HEK293 (cell line): ENCODE results near the gene KIF11.

ENCODE experiments used
- CTCF ChIA-PET: fragments of 350-600 bp; formaldehyde crosslinking; extraction: SDS; loops from one replicate; lab custom pipeline; 2021; ENCODE audit warnings: antibody characterized with exemption; lab: Yijun Ruan, JAX
- POLR2A ChIA-PET: fragments of 300-600 bp; formaldehyde crosslinking; extraction: SDS; loops from one replicate; lab custom pipeline; 2020; ENCODE audit warnings: antibody characterized with exemption, inconsistent platforms; lab: Yijun Ruan, JAX
- H3K27ac ChIP-seq: fragments of 200-500 bp; sonication (Bioruptor generic); 2 replicates; pipeline ENCODE4 v1.5.1; 2014; ENCODE audit warnings: low read depth, low read length, control low read depth, inconsistent platforms; ENCODE audit errors: extremely low read depth
- H3K36me3 ChIP-seq, 2 experiments: fragments of 200-500 bp in 1 of 2; sonication (Bioruptor generic) in 1 of 2; 1 replicate in 1 of 2; 2 replicates in 1 of 2; pipeline ENCODE4 v1.5.1; 2014 to 2017; ENCODE audit warnings: inconsistent platforms in 2 of 2, low read length in 2 of 2; ENCODE audit not compliant: control insufficient read depth in 2 of 2, insufficient read depth in 1 of 2
- H3K4me1 ChIP-seq: fragments of 200-500 bp; sonication (Bioruptor generic); 2 replicates; pipeline ENCODE4 v1.5.1; 2014; ENCODE audit warnings: mild to moderate bottlenecking, low read length, inconsistent platforms; ENCODE audit not compliant: control insufficient read depth, insufficient read depth
- H3K4me3 ChIP-seq: 2 replicates; pipeline ENCODE4 v1.5.1; 2011; ENCODE audit warnings: low read depth, mild to moderate bottlenecking, control low read depth, low read length, moderate library complexity
- H3K9me3 ChIP-seq: fragments of 200-500 bp; sonication (Bioruptor generic); 2 replicates; pipeline ENCODE4 v1.5.1; 2014; ENCODE audit warnings: low read depth, low read length, inconsistent platforms; ENCODE audit not compliant: control insufficient read depth, insufficient read depth
- BCL11B ChIP-seq: fragments of 450-650 bp; formaldehyde crosslinking; IDR thresholded peaks from 2 replicates; pipeline ENCODE4 v1.5.1; 2016; ENCODE audit warnings: low read depth, missing biosample characterization, missing genetic modification characterization
- BCL6B ChIP-seq: fragments of 450-650 bp; formaldehyde crosslinking; IDR thresholded peaks from 2 replicates; pipeline ENCODE4 v1.5.1; 2017; ENCODE audit warnings: missing biosample characterization, missing genetic modification characterization
- KLF7 ChIP-seq: fragments of 450-650 bp; formaldehyde crosslinking; IDR thresholded peaks from 2 replicates; pipeline ENCODE4 v1.5.1; 2016; ENCODE audit warnings: missing biosample characterization, missing genetic modification characterization, borderline replicate concordance
- KLF8 ChIP-seq: fragments of 450-650 bp; formaldehyde crosslinking; IDR thresholded peaks from 2 replicates; pipeline ENCODE4 v1.5.1; 2016; ENCODE audit warnings: missing biosample characterization, missing genetic modification characterization
- OVOL3 ChIP-seq: fragments of 450-650 bp; formaldehyde crosslinking; IDR thresholded peaks from 2 replicates; pipeline ENCODE4 v1.5.1; 2016; ENCODE audit warnings: missing biosample characterization, missing genetic modification characterization
- SCRT2 ChIP-seq: fragments of 450-650 bp; formaldehyde crosslinking; IDR thresholded peaks from 2 replicates; pipeline ENCODE4 v1.5.1; 2016; ENCODE audit warnings: missing biosample characterization, missing genetic modification characterization
- SP2 ChIP-seq: fragments of 450-650 bp; formaldehyde crosslinking; IDR thresholded peaks from 2 replicates; pipeline ENCODE4 v1.5.1; 2016; ENCODE audit warnings: missing biosample characterization, missing genetic modification characterization
- YY2 ChIP-seq: fragments of 450-650 bp; formaldehyde crosslinking; IDR thresholded peaks from 2 replicates; pipeline ENCODE4 v1.5.1; 2016; ENCODE audit warnings: missing biosample characterization, missing genetic modification characterization
- ZBTB48 ChIP-seq: fragments of 450-650 bp; formaldehyde crosslinking; IDR thresholded peaks from 2 replicates; pipeline ENCODE4 v1.5.1; 2016; ENCODE audit warnings: missing biosample characterization, missing genetic modification characterization
- ZBTB8A ChIP-seq: fragments of 450-650 bp; formaldehyde crosslinking; IDR thresholded peaks from 2 replicates; pipeline ENCODE4 v1.5.1; 2016; ENCODE audit warnings: missing biosample characterization, missing genetic modification characterization
- ZFP3 ChIP-seq: fragments of 450-650 bp; formaldehyde crosslinking; IDR thresholded peaks from 2 replicates; pipeline ENCODE4 v1.5.1; 2016; ENCODE audit warnings: low read depth, missing biosample characterization, missing genetic modification characterization
- ZNF114 ChIP-seq: fragments of 450-650 bp; formaldehyde crosslinking; IDR thresholded peaks from 2 replicates; pipeline ENCODE4 v1.5.0; 2017; ENCODE audit warnings: missing biosample characterization, missing genetic modification characterization
- ZNF138 ChIP-seq: fragments of 450-650 bp; formaldehyde crosslinking; IDR thresholded peaks from 2 replicates; pipeline ENCODE4 v1.5.1; 2016; ENCODE audit warnings: missing biosample characterization, missing genetic modification characterization, borderline replicate concordance
- ZNF174 ChIP-seq: fragments of 450-650 bp; formaldehyde crosslinking; IDR thresholded peaks from 2 replicates; pipeline ENCODE4 v1.5.0; 2017; ENCODE audit warnings: missing biosample characterization, mild to moderate bottlenecking, missing genetic modification characterization
- ZNF24 ChIP-seq: fragments of 450-650 bp; formaldehyde crosslinking; IDR thresholded peaks from 2 replicates; pipeline ENCODE4 v1.5.1; 2016; ENCODE audit warnings: missing biosample characterization, missing genetic modification characterization
- ZNF391 ChIP-seq: fragments of 450-650 bp; formaldehyde crosslinking; IDR thresholded peaks from 2 replicates; pipeline ENCODE4 v1.5.1; 2016; ENCODE audit warnings: low read depth, missing biosample characterization, missing genetic modification characterization, borderline replicate concordance
- ZNF398 ChIP-seq: fragments of 450-650 bp; formaldehyde crosslinking; IDR thresholded peaks from 2 replicates; pipeline ENCODE4 v1.5.1; 2017; ENCODE audit warnings: missing biosample characterization, missing genetic modification characterization
- ZNF433 ChIP-seq: fragments of 450-650 bp; formaldehyde crosslinking; IDR thresholded peaks from 2 replicates; pipeline ENCODE4 v1.5.1; 2016; ENCODE audit warnings: missing biosample characterization, missing genetic modification characterization, low read depth
- ZNF501 ChIP-seq: fragments of 450-650 bp; formaldehyde crosslinking; IDR thresholded peaks from 2 replicates; pipeline ENCODE4 v1.5.1; 2016; ENCODE audit warnings: missing biosample characterization, missing genetic modification characterization
- ZNF521 ChIP-seq: fragments of 450-650 bp; formaldehyde crosslinking; IDR thresholded peaks from 2 replicates; pipeline ENCODE4 v1.5.1; 2017; ENCODE audit warnings: missing biosample characterization, mild to moderate bottlenecking, missing genetic modification characterization
- ZNF529 ChIP-seq: fragments of 450-650 bp; formaldehyde crosslinking; IDR thresholded peaks from 2 replicates; pipeline ENCODE4 v1.5.1; 2017; ENCODE audit warnings: missing genetic modification characterization, missing biosample characterization; ENCODE audit not compliant: insufficient replicate concordance
- ZNF555 ChIP-seq: fragments of 450-650 bp; formaldehyde crosslinking; conservative IDR thresholded peaks from 2 replicates; pipeline ENCODE4 v1.5.1; 2017; ENCODE audit warnings: missing biosample characterization, mild to moderate bottlenecking, missing genetic modification characterization, inconsistent platforms
- ZSCAN16 ChIP-seq: fragments of 450-650 bp; formaldehyde crosslinking; IDR thresholded peaks from 2 replicates; pipeline ENCODE4 v1.5.1; 2016; ENCODE audit warnings: missing biosample characterization, missing genetic modification characterization
- TF ChIP-seq, protein P1 (sequence below): fragments of 450-650 bp; formaldehyde crosslinking; conservative IDR thresholded peaks from 2 replicates; pipeline ENCODE4 v1.5.1; 2016; ENCODE audit warnings: low read depth, missing biosample characterization, missing genetic modification characterization

KIF11 gene

DNA sequence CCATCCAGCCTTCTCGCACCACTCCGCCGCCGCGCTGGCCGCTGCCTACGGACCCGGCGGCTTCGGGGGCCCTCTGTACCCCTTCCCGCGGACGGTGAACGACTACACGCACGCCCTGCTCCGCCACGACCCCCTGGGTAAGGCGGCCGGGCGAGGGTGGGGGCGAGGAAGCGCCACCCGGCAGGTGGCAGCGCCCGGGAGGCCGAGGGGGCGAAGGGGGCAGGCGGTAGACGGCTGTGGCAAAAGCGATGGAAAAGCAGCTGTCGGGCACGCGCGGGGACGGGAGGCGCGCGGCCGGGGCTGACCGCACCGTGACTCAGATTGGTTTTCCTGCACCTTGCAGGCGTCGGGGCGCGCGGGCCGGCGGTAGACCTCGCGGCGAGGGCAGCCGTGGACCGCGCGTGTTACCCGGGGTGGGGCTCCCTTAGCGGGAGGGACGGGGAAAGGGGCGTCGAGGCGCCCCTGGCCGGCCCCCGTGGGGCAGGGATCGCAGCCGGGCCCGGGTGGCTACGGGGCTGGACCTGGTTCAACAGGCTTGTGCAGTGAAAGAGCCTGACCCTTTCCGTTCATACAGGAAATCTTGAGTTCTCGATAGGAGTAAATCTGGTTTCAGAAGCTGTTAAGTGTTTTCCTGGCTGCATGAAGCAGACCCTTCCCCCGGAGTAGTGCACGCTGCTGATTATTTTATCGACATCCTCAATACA lies 97.4 kb downstream of the KIF11 start (continued):
- TF ChIP-seq ZNF501 (tag by site-specific recombination) (peak; percentile 37; the same call in 1 of the 2 replicates), KLF7 (tag by site-specific recombination) (no peak), KLF8 (peak; percentile 50; the same call in 1 of the 2 replicates), ZBTB48 (tag by site-specific recombination) (peak; percentile 50; the same call in 1 of the 2 replicates), ZNF138 (tag by site-specific recombination) (no peak), ZNF174 (tag by site-specific recombination) (no peak), ZBTB8A (peak; percentile 57; the same call in 1 of the 2 replicates), ZNF114 (tag by site-specific recombination) (no peak), BCL6B (tag by site-specific recombination) (no peak), SP2 (tag by site-specific recombination) (peak; percentile 46; the same call in 1 of the 2 replicates), OVOL3 (tag by site-specific recombination) (no peak)

- ChIA-PET CTCF (interaction anchor here (0.7 to 1.0 kb wide), 2 partner anchors 147 to 1812 kb away, joined by 3 to 5 read pairs; no protein-coding TSS in a partner anchor), POLR2A (interaction anchor here (1.1 to 2.2 kb wide), 2 partner anchors 8 to 119 kb away, joined by 5 to 17 read pairs; no protein-coding TSS in a partner anchor)
- H3K9me3 ChIP-seq, result no peaks in the 10 kb centered on the region
- H3K4me3 ChIP-seq, result peak overlapping the region; percentile 61
- peaks cover 6% of the 10 kb centered on the region for H3K4me1 ChIP-seq
- TF ChIP-seq SCRT2 (tag by site-specific recombination), result peak; percentile 63; the same call in 1 of the 2 replicates
- TF ChIP-seq ZNF398 (tag by site-specific recombination), result no peak
- TF ChIP-seq YY2 (tag by site-specific recombination), result no peak
- H3K27ac ChIP-seq, result peak overlapping the region; percentile 78; the same call in 1 of the 2 replicates
- H3K36me3 ChIP-seq, result peaks cover 0 to 15% of the 10 kb centered on the region in 2 experiments; a peak in 1 of 3 replicates
Observed at GRCh38 chr10:92690915-92691590, 98.1 kb downstream of the KIF11 start.

DNA sequence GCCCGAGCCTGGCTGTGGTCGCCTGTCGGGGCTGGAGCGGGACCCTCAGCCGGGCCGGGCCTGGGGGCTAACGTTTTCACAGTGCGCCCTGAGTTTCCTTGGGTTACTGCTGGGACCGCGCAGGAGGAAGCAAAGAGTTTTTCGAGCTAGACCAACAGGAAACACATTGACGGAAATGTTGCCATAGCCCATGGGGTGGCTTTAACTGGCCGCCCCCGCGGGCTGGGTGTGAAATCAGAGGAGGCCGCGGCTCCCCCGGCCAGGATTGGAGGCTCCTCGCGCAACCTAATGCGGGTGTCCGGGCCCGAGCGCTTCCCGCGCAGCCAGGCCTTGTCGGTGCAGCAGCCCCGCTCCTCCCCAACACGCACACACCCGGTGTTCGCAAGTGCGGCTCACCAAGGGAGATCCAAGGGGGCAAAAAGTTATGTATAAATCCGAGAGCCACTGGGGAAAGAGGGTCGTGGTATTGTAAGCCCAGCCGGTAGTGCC lies 98.7 kb downstream of the KIF11 start:
- Histone ChIP-seq H3K4me1 (peaks cover 6% of the 10 kb centered on the region), H3K36me3 (peaks cover 0 to 15% of the 10 kb centered on the region in 2 experiments; a peak in 1 of 3 replicates), H3K27ac (no peak overlapping the region), H3K9me3 (no peaks in the 10 kb centered on the region), H3K4me3 (no peak overlapping the region)
- POLR2A ChIA-PET, result no interaction called here
- CTCF ChIA-PET, result interaction anchor here (0.7 kb wide), 1 partner anchor 1812 kb away, joined by 3 read pairs; no protein-coding TSS in a partner anchor
- no peak for TF ChIP-seq ZNF391
- no peak for TF ChIP-seq ZSCAN16 (tag by site-specific recombination)
- TF ChIP-seq ZNF433 (tag by site-specific recombination), result no peak
- no peak for TF ChIP-seq BCL11B (tag by site-specific recombination)
- no peak for TF ChIP-seq ZNF24 (tag by site-specific recombination)
- no peak for TF ChIP-seq ZNF521
- TF ChIP-seq, protein P1, sequence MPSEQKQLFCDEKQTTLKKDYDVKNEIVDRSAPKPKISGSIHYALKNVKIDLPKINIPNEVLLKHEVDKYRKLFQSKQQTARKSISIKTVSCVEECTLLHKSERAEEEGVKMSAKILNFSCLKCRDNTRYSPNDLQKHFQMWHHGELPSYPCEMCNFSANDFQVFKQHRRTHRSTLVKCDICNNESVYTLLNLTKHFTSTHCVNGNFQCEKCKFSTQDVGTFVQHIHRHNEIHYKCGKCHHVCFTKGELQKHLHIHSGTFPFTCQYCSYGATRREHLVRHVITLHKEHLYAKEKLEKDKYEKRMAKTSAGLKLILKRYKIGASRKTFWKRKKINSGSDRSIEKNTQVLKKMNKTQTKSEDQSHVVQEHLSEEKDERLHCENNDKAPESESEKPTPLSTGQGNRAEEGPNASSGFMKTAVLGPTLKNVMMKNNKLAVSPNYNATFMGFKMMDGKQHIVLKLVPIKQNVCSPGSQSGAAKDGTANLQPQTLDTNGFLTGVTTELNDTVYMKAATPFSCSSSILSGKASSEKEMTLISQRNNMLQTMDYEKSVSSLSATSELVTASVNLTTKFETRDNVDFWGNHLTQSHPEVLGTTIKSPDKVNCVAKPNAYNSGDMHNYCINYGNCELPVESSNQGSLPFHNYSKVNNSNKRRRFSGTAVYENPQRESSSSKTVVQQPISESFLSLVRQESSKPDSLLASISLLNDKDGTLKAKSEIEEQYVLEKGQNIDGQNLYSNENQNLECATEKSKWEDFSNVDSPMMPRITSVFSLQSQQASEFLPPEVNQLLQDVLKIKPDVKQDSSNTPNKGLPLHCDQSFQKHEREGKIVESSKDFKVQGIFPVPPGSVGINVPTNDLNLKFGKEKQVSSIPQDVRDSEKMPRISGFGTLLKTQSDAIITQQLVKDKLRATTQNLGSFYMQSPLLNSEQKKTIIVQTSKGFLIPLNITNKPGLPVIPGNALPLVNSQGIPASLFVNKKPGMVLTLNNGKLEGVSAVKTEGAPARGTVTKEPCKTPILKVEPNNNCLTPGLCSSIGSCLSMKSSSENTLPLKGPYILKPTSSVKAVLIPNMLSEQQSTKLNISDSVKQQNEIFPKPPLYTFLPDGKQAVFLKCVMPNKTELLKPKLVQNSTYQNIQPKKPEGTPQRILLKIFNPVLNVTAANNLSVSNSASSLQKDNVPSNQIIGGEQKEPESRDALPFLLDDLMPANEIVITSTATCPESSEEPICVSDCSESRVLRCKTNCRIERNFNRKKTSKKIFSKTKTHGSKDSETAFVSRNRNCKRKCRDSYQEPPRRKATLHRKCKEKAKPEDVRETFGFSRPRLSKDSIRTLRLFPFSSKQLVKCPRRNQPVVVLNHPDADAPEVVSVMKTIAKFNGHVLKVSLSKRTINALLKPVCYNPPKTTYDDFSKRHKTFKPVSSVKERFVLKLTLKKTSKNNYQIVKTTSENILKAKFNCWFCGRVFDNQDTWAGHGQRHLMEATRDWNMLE (tag by site-specific recombination), result no peak
- no peak for TF ChIP-seq YY2 (tag by site-specific recombination)
- no peak for TF ChIP-seq ZNF529
- TF ChIP-seq ZNF555 (tag by site-specific recombination), result no peak
- no peak for TF ChIP-seq ZFP3
